SK-N-SH treated with all-trans-retinoic acid at 6 μM for 48 hours (cell line): ENCODE data around the gene SLMAP.

Experiments
- ATAC-seq: fragments of 200-7000 bp; cut with Tn5 transposase; 3 replicates; pipeline ENCODE4 v1.9.1; 2020; ENCODE audit warnings: mild to moderate bottlenecking, moderate library complexity
- ARNTL ChIP-seq: fragments of 450-650 bp; formaldehyde crosslinking; IDR thresholded peaks from 2 replicates; pipeline ENCODE4 v1.5.0; 2020; ENCODE audit warnings: low read depth, mild to moderate bottlenecking, moderate library complexity, borderline replicate concordance
- BACH2 ChIP-seq: fragments of 250-450 bp; sonication (Bioruptor Pico); IDR thresholded peaks from 2 replicates; pipeline ENCODE4 v1.9.0; 2021; ENCODE audit warnings: mild to moderate bottlenecking, borderline replicate concordance
- CREB5 ChIP-seq: fragments of 250-450 bp; sonication (Bioruptor Pico); IDR thresholded peaks from 2 replicates; pipeline ENCODE4 v1.5.1; 2020; ENCODE audit warnings: low read depth, mild to moderate bottlenecking, moderate library complexity
- CSDC2 ChIP-seq: fragments of 250-450 bp; sonication (Bioruptor Pico); IDR thresholded peaks from 2 replicates; pipeline ENCODE4 v1.5.0; 2020; ENCODE audit warnings: mild to moderate bottlenecking, moderate library complexity
- ESRRG ChIP-seq: fragments of 250-450 bp; sonication (Bioruptor Pico); IDR thresholded peaks from 2 replicates; pipeline ENCODE4 v1.6.1; 2021; ENCODE audit warnings: mild to moderate bottlenecking
- GLIS3 ChIP-seq: fragments of 250-450 bp; sonication (Bioruptor Pico); IDR thresholded peaks from 2 replicates; pipeline ENCODE4 v1.5.0; 2020; ENCODE audit warnings: mild to moderate bottlenecking, moderate library complexity
- ISL1 ChIP-seq: fragments of 250-450 bp; sonication (Bioruptor Pico); IDR thresholded peaks from 2 replicates; pipeline ENCODE4 v2.1.2; 2022; ENCODE audit warnings: mild to moderate bottlenecking, moderate library complexity
- OSR1 ChIP-seq: fragments of 250-450 bp; sonication (Bioruptor Pico); IDR thresholded peaks from 2 replicates; pipeline ENCODE4 v1.8.0; 2022; ENCODE audit warnings: moderate library complexity, mild to moderate bottlenecking, inconsistent platforms
- PATZ1 ChIP-seq: fragments of 250-450 bp; sonication (Bioruptor Pico); IDR thresholded peaks from 2 replicates; pipeline ENCODE4 v1.8.0; 2020; ENCODE audit warnings: mild to moderate bottlenecking, moderate library complexity, borderline replicate concordance
- PPARA ChIP-seq: fragments of 250-450 bp; sonication (Bioruptor Pico); IDR thresholded peaks from 2 replicates; pipeline ENCODE4 v1.5.0; 2020; ENCODE audit warnings: mild to moderate bottlenecking, borderline replicate concordance
- RARB ChIP-seq: fragments of 250-450 bp; sonication (Bioruptor Pico); IDR thresholded peaks from 2 replicates; pipeline ENCODE4 v1.8.0; 2021; ENCODE audit warnings: mild to moderate bottlenecking, moderate library complexity
- SNAI2 ChIP-seq: fragments of 250-450 bp; sonication (Bioruptor Pico); IDR thresholded peaks from 2 replicates; pipeline ENCODE4 v1.5.0; 2020; ENCODE audit warnings: mild to moderate bottlenecking, moderate library complexity
- TCF4 ChIP-seq: fragments of 250-450 bp; sonication (Bioruptor Pico); IDR thresholded peaks from 2 replicates; pipeline ENCODE4 v1.8.0; 2021; ENCODE audit warnings: mild to moderate bottlenecking, moderate library complexity, borderline replicate concordance
- ZC3H10 ChIP-seq: fragments of 250-450 bp; sonication (Bioruptor Pico); IDR thresholded peaks from 2 replicates; pipeline ENCODE4 v1.5.1; 2021; ENCODE audit warnings: mild to moderate bottlenecking, moderate library complexity
- ZFP3 ChIP-seq: fragments of 250-450 bp; sonication (Bioruptor Pico); IDR thresholded peaks from 2 replicates; pipeline ENCODE4 v1.5.0; 2020; ENCODE audit warnings: mild to moderate bottlenecking, moderate library complexity
- ZFP30 ChIP-seq: fragments of 450-650 bp; formaldehyde crosslinking; IDR thresholded peaks from 2 replicates; pipeline ENCODE4 v1.5.0; 2022; ENCODE audit warnings: mild to moderate bottlenecking, moderate library complexity
- ZNF565 ChIP-seq: fragments of 450-650 bp; formaldehyde crosslinking; conservative IDR thresholded peaks from 2 replicates; pipeline ENCODE4 v1.5.0; 2020; ENCODE audit warnings: low read depth, mild to moderate bottlenecking, moderate library complexity
- ZNF70 ChIP-seq: fragments of 450-650 bp; formaldehyde crosslinking; IDR thresholded peaks from 2 replicates; pipeline ENCODE4 v1.5.0; 2020; ENCODE audit warnings: mild to moderate bottlenecking, moderate library complexity
- ZNF8 ChIP-seq: fragments of 450-650 bp; formaldehyde crosslinking; IDR thresholded peaks from 2 replicates; pipeline ENCODE4 v1.5.0; 2020; ENCODE audit warnings: mild to moderate bottlenecking, moderate library complexity
- TF ChIP-seq, protein P1 (sequence below): fragments of 250-450 bp; sonication (Bioruptor Pico); IDR thresholded peaks from 2 replicates; pipeline ENCODE4 v1.5.1; 2021; ENCODE audit warnings: mild to moderate bottlenecking, moderate library complexity
- TF ChIP-seq, protein P2 (sequence below): fragments of 250-450 bp; sonication (Bioruptor Pico); IDR thresholded peaks from 2 replicates; pipeline ENCODE4 v1.8.0; 2021; ENCODE audit warnings: low read depth, mild to moderate bottlenecking, moderate library complexity, borderline replicate concordance

SLMAP gene

DNA sequence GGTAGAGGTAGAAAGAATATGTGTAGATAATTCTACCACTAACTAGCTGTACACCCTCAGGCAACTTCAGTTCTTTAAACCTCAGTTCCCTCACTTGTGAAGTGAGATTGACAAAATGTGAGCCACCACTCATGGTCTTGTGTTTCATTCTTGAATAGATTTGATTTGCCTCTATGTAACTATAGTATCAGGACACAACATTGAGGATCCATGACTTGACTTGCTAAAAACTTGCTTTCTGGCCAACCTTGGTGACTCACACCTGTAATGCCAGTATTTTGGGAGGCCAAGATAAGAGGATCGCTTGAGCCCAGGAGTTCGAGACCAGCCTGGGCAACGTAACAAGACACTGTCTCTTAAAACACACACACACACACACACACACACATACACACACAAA, 136.3 kb downstream of the SLMAP start:
- no peak for TF ChIP-seq ZFP3 (CRISPR knock-in tag)
- TF ChIP-seq RARB (CRISPR knock-in tag) = no peak
- TF ChIP-seq ZFP30 = no peak
- no peak for TF ChIP-seq ZNF8 (CRISPR knock-in tag)
- TF ChIP-seq CREB5 (CRISPR knock-in tag) = no peak
- TF ChIP-seq, protein P1, sequence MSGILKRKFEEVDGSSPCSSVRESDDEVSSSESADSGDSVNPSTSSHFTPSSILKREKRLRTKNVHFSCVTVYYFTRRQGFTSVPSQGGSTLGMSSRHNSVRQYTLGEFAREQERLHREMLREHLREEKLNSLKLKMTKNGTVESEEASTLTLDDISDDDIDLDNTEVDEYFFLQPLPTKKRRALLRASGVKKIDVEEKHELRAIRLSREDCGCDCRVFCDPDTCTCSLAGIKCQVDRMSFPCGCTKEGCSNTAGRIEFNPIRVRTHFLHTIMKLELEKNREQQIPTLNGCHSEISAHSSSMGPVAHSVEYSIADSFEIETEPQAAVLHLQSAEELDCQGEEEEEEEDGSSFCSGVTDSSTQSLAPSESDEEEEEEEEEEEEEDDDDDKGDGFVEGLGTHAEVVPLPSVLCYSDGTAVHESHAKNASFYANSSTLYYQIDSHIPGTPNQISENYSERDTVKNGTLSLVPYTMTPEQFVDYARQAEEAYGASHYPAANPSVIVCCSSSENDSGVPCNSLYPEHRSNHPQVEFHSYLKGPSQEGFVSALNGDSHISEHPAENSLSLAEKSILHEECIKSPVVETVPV (CRISPR knock-in tag) = no peak
- no peak for TF ChIP-seq CSDC2 (CRISPR knock-in tag)
- ATAC-seq = no peak

- ATAC-seq = no peak
- TF ChIP-seq SNAI2 (CRISPR knock-in tag) = no peak
- no peak for TF ChIP-seq ISL1 (CRISPR knock-in tag)
- TF ChIP-seq, protein P2, sequence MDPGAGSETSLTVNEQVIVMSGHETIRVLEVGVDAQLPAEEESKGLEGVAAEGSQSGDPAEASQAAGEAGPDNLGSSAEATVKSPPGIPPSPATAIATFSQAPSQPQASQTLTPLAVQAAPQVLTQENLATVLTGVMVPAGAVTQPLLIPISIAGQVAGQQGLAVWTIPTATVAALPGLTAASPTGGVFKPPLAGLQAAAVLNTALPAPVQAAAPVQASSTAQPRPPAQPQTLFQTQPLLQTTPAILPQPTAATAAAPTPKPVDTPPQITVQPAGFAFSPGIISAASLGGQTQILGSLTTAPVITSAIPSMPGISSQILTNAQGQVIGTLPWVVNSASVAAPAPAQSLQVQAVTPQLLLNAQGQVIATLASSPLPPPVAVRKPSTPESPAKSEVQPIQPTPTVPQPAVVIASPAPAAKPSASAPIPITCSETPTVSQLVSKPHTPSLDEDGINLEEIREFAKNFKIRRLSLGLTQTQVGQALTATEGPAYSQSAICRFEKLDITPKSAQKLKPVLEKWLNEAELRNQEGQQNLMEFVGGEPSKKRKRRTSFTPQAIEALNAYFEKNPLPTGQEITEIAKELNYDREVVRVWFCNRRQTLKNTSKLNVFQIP (CRISPR knock-in tag) = no peak
- TF ChIP-seq GLIS3 = no peak
- no peak for TF ChIP-seq ZNF565 (CRISPR knock-in tag)
- TF ChIP-seq RARB (CRISPR knock-in tag) = no peak
- TF ChIP-seq PPARA = no peak
- TF ChIP-seq ZFP30 = no peak
- no peak for TF ChIP-seq PATZ1 (CRISPR knock-in tag)
- no peak for TF ChIP-seq ARNTL (CRISPR knock-in tag)
- TF ChIP-seq CREB5 (CRISPR knock-in tag) = no peak
- no peak for TF ChIP-seq ZFP3 (CRISPR knock-in tag)
- TF ChIP-seq, protein P1 (CRISPR knock-in tag) = no peak
- no peak for TF ChIP-seq OSR1
- TF ChIP-seq TCF4 (CRISPR knock-in tag) = no peak
- TF ChIP-seq ESRRG (CRISPR knock-in tag) = no peak
- TF ChIP-seq BACH2 (CRISPR knock-in tag) = no peak
Observed at GRCh38 chr3:57893156-57893555, 137.0 kb downstream of the SLMAP start.

GRCh38 chr3:57893668-57894067, 137.6 kb downstream of the SLMAP start:
- no peak for ATAC-seq
- TF ChIP-seq SNAI2 (CRISPR knock-in tag) (no peak), ZFP3 (CRISPR knock-in tag) (no peak), ZC3H10 (CRISPR knock-in tag) (no peak), PPARA (no peak), ZNF70 (CRISPR knock-in tag) (no peak), ZNF8 (CRISPR knock-in tag) (no peak), ISL1 (CRISPR knock-in tag) (no peak), CREB5 (CRISPR knock-in tag) (no peak)
- TF ChIP-seq, protein P1 (CRISPR knock-in tag) = no peak
- TF ChIP-seq, protein P2 (CRISPR knock-in tag) = no peak
